DOHH2 (cell line): Measurements from ENCODE around the gene RPTOR.

ENCODE experiments used
- CTCF ChIP-seq: fragments of 200-600 bp; sonication (generic); IDR thresholded peaks from one replicate; pipeline ENCODE4 v1.5.1; 2014; ENCODE audit warnings: antibody characterized with exemption, mild to moderate bottlenecking, low read depth, low read length; ENCODE audit not compliant: poor library complexity, severe bottlenecking
- EZH2phosphoT487 ChIP-seq: fragments of 200-600 bp; sonication (generic); IDR thresholded peaks from 2 replicates; pipeline ENCODE4 v1.6.1; 2017; ENCODE audit warnings: borderline replicate concordance, mild to moderate bottlenecking, antibody characterized with exemption, low read length, moderate library complexity, mixed read lengths

GRCh38 chr17:80668375-80669148 is 123.9 kb downstream of the RPTOR start:
- TF ChIP-seq CTCF, result no peak
- TF ChIP-seq EZH2phosphoT487, result no peak
